Stimulated activated CD8-positive, alpha-beta memory T cell treated with anti-CD3 and anti-CD28 coated beads, Interleukin-12 subunit alpha, Interleukin-12 subunit beta, amount 100 ng/mL, for 24 hours (primary cell): ENCODE results near the gene CCDC40.

ENCODE experiments used
- DNase-seq: peaks from one replicate; pipeline ENCODE4 v3.0.0-alpha.2; 2020; ENCODE audit errors: extremely low read depth

Gene CCDC40

GRCh38 chr17:80047176-80047575, 10.7 kb downstream of the CCDC40 start:
- DNase-seq: no peak

- DNase-seq: no peak
These were observed 13.5 kb downstream of the CCDC40 start for GRCh38 chr17:80049986-80050385.

- DNase-seq: no peak
These were observed 14.3 kb downstream of the CCDC40 start for GRCh38 chr17:80050706-80051105.

- DNase-seq: no peak
These were observed 15.2 kb downstream of the CCDC40 start for GRCh38 chr17:80051681-80052080.

- DNase-seq: no peak
These were observed 16.7 kb downstream of the CCDC40 start for GRCh38 chr17:80053102-80053501.

- DNase-seq: no peak
These were observed 19.2 kb downstream of the CCDC40 start for GRCh38 chr17:80055597-80055996.

- DNase-seq: no peak
These were observed 22.0 kb downstream of the CCDC40 start for GRCh38 chr17:80058311-80058955.

- no peak for DNase-seq
These were observed 24.2 kb downstream of the CCDC40 start for GRCh38 chr17:80060644-80061043.

GRCh38 chr17:80061421-80061820, 25.0 kb downstream of the CCDC40 start:
- DNase-seq: no peak

- no peak for DNase-seq
These were observed 27.6 kb downstream of the CCDC40 start for GRCh38 chr17:80063830-80064585.

GRCh38 chr17:80064696-80065095, 28.3 kb downstream of the CCDC40 start:
- no peak for DNase-seq

- no peak for DNase-seq
These were observed 29.2 kb downstream of the CCDC40 start for GRCh38 chr17:80065478-80066170.

- DNase-seq: no peak
These were observed 31.0 kb downstream of the CCDC40 start for GRCh38 chr17:80067393-80067986.

GRCh38 chr17:80068301-80069222, 32.1 kb downstream of the CCDC40 start:
- DNase-seq: no peak

GRCh38 chr17:80070375-80071115, 34.1 kb downstream of the CCDC40 start:
- no peak for DNase-seq

- no peak for DNase-seq
These were observed 34.8 kb downstream of the CCDC40 start for GRCh38 chr17:80071116-80071841.

- no peak for DNase-seq
These were observed 36.0 kb downstream of the CCDC40 start for GRCh38 chr17:80072410-80072809.

GRCh38 chr17:80080081-80080480, 43.6 kb downstream of the CCDC40 start:
- DNase-seq: no peak

- no peak for DNase-seq
These were observed 45.2 kb downstream of the CCDC40 start for GRCh38 chr17:80081596-80081995.
